Measurements from ENCODE around the gene RPS6KA5.
"Not testable (repeated sequence)": the region's sequence is repeated elsewhere in the genome, so short reads cannot be mapped to it uniquely, and the experiment has no call there.

RPS6KA5 gene

DNA sequence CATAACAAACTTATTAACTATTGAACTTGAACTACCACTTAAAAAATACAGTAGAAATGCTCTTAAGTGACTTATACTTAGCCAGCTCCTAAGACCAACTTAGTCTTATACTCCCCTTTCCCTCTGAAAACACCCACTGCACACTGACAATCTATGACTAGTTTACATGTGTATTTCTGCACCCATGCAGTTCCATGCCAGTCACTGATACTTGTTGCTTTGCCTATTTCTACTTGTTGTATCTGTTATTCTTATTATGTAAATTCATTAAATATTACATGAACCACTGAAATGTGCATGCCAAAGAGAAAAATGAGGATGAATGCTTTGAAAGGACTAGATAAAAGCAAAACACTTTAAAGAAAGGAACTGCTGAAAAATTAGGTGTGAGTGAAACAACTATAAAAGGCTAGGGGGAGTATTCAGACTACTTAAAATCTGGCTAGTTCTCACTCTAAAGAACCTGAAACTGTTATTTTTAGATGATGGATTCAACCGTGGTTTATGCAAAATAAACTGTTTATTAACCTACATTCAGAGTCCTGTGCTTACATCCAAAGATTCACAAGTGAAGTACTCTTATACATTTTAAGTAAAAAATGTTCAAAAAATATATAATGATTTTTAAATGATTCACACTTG lies 74.7 kb downstream of the RPS6KA5 start:
- DNase-seq: no peak

- no peak for DNase-seq
Observed at GRCh38 chr14:90983560-90983959, 76.9 kb downstream of the RPS6KA5 start.

DNA sequence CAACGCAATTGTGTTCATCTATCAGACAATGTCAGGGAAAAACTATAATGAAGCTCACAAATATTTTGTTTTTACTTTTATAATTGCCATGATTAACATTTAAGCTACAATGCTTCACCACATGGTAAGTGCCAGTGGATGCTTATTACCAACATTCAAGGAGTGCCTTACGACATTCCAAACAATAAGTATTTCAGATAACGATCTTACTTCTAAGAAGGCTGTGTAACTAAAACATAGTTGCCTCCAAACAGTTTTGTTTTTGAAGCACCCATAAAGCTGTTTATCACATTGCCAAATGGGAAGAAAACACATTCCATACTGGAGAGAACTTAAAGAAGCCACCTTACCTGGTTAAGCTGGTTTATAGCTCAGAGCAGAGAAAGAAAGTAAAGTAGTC lies 78.8 kb downstream of the RPS6KA5 start:
- no peak for DNase-seq

- not testable (repeated sequence) for DNase-seq
Observed at GRCh38 chr14:90980636-90981035, 79.8 kb downstream of the RPS6KA5 start.

DNA sequence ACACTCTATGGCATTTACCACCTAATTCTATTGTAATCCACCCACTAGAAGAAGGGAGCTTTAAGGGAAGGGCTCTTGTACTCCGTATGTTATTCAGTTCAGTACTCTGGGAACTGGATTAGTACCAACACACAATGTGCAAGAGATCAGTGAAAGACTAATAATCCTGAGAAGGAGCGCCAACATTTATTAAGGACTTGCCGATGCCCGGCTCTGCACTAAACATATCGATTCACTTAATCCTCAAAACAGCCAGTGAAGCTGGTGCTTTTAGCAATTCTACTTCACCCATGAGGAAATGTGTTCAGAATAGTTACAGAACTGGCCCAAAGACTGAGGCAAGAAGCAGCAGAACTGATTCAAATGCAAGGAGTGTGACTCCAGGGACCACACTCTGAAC lies 80.9 kb downstream of the RPS6KA5 start:
- no peak for DNase-seq

DNA sequence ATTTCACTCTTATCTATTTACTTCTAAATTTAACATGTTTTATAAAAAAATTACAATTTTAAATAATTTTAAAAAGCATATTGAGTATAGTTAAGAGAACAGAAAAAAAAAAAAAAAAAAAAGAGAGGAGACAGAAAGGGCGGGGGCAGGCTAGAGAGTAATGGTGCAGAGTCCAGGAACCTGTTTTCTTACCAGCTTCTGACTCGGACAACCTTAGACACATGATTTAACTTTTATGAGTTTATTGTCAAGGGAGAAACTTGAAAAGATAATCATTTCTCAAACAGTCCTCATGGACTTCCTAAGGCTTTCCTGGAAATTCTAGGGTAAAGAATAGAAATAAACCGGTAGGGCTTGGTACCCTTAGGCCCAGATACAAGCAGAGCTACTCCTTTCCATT lies 84.3 kb downstream of the RPS6KA5 start:
- no peak for DNase-seq

DNA sequence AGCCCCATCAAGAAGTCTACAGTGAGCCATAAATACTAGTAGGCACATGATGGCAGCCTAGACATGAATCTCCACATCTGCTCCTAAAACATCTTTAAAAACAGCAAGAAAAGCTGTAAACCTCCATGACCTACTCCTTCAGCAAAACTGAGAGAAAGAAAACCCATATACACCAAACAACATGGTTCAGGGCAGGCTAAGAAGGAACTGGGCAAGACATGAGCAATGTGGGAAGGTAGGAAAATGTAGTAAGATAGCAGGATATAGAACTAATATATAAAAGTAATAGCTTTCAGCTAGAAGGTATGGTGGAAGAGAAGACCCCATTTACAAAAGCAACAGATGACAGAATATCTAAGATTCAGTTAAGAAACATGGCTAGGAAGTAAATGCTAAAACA lies 88.8 kb downstream of the RPS6KA5 start:
- DNase-seq: no peak

DNA sequence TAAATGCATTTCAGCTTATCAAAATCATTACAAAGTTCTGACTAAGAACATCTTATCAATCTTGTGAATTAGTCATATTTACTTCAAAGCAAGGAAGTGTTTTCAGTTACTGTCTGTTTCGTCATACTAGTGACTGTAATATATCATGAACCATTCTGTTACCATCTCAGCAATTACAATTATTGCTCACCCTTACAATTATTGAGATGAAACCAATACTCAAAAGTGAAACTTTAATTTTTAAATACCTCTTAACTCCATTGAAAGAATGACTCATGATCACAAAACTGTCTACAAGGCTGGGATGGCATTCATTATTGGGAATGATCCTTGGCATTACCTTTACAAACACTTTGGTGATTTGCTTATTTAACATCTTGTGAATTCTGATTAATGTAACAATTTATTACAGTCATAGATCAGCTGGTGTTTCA lies 90.3 kb downstream of the RPS6KA5 start:
- peak; percentile 12 for DNase-seq

DNA sequence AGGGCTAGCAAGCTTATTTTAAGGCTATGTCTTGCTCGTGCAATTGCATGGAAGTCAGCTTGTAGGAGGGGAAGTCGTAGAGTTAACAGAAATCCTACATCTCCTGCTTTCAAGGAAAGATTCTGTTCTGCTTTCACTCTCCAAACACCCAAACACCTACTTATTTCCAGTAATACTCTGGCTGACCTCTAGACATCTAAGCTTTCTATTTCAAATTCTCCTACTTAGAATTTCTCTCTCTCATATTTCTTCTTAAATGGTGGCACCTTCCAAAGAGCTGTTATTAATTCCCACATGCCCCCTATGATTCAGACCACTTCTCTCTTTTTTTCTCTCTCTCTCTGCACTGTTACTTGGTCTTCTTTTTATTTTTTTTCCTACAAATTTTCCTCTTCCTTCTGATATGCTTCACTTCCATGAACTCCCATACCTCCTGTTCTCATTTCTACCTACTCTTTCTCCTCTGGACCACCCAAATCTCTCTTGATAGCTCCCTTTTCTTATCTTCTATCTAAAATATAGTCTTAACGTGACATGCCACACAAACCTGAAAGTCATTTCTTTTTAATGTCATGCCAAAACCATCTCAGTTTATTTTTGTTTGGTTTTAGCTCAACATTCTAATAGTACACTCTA lies 90.8 kb downstream of the RPS6KA5 start:
- DNase-seq: no peak

- peak; percentile 1 for DNase-seq
Observed at GRCh38 chr14:90968025-90968424, 92.4 kb downstream of the RPS6KA5 start.

DNA sequence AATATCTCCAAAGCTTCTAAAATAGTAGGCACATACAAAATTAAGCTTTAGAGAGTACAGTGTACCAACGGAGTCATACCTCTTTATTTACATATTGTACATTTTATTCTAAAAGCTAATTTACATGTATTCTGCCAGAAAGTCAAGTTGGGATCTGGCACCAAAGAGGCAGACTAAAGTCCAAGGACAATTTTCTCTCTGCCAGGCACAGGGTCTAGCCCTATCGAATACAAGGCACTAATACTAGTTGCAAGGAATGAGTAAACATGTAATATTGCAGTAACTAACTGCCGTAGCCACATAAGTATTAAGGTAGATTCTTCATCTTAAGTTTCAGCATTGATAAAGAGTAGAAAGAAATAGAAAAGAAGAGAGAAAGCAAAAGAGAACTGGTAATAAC lies 93.9 kb downstream of the RPS6KA5 start:
- no peak for DNase-seq

DNA sequence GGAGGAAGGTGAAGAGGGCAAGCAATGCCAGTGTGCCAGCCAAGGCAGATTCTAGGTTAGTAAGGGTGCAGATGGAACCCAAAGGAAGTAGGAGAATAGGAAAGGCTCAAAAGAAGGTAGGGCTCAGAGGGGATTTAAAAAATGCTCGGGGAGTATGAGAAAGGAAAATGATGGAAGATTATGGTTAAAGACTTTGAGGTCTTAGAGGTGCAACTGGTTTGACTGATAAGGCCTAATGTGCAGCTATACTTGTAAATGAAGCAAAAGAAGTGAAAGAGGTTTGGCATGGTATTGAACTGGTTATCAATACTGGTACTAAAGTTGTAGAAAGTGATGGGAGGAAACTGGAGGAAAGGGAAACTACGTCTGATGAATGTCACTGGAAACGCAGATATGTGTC lies 94.7 kb downstream of the RPS6KA5 start:
- no peak for DNase-seq

GRCh38 chr14:90963343-90963742 lies 97.1 kb downstream of the RPS6KA5 start:
- no peak for DNase-seq

DNA sequence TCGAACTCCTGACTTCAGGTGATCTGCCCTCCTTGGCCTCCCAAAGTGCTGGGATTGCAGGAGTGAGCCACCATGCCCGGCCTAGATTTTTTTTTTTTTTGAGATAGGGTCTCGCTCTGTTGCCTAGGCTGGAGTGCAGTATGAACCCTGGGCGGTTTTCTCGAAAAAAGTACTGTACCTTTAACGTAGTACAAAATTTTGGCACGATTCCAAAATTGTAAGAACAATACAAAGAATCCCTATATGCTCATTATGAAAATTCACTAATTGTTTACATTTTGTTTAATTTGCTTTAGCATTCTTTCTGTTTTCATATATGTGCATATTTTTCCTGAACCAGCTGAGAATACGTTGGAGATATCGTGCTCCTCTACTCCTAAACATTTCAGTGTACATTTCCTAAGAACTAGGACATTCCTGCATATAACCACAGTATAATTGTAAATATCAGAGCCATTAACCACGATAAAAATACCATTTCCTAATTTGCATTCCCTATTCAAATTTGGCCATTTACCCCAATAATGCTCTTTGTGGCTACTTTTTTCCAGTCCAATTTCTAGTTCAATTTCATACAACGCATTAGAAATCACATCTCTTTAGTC lies 97.8 kb downstream of the RPS6KA5 start:
- no peak for DNase-seq

DNA sequence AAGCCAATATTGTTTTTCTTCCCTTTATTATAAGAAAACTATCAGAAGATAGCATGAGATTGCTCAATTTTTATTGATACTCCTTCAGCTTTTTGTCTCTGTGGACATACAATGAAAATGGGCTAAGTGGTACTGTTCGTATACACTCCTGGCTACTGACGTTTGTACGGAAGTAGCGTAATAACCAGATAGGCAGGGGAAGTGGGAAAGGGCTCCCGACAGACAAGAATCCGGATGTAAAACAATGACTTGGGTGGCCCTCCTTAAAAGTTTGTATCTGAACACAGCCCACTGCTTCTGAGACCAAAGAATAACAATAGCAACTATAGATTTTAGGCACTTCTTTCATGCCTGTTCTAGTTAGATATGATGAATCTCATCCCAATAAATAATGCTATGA lies 99.6 kb downstream of the RPS6KA5 start:
- DNase-seq: no peak

GRCh38 chr14:90959344-90959743 lies 101.1 kb downstream of the RPS6KA5 start:
- DNase-seq: no peak

DNA sequence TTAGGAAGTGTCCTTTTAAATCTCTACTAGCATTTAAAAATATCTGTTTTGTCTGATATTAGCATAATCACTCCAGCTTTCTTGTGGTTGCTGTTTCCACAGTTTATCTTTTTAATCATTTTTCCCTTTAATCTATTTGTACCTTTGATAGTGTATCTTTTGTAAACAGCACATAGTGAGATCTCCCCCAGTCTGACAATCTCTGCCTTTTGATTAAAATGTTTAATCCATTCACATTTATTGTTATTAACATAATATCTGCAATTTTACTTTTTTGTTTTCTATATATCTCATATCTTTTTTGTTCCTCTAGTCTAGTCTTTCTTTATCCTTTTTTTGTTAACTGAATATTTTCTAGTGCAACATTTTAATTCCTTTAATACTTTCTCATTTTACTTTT lies 104.2 kb downstream of the RPS6KA5 start:
- DNase-seq: no peak

DNA sequence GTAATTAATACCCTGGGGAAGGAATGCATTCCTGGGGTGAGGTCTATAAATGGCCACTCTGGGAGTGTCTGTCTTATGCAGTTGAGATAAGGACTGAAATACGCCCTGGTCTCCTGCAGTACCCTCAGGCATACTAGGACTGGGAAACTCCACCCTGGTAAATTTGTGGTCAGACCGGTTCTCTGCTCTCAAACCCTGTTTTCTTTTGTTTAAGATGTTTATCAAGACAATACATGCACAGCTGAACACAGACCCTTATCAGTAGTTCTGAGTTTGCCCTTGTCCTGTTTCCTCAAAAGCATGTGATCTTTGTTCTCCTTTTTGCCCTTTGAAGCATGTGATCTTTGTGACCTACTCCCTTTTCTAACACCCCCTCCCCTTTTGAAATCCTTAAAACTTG lies 106.8 kb downstream of the RPS6KA5 start:
- DNase-seq: not testable (repeated sequence)

DNA sequence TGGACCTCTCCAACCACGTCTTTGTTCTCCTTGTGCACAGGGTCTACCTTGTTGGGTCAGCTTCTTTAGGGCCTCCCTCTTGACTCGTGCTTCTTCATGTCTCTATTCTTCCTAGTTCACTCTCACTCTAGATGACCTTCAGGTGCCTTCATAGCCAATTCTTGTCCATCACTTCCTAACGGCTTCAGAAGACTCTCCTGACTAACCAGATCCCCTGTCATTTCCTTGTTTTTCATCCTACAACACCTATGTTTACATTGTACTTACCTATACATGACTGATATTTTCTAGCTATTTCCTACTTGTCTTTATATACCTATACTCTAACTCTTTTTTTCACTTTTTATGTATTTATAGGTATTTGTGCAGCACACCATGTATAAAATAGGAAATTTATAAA lies 117.1 kb downstream of the RPS6KA5 start:
- no peak for DNase-seq

GRCh38 chr14:90942511-90942910 lies 117.9 kb downstream of the RPS6KA5 start:
- no peak for DNase-seq

DNA sequence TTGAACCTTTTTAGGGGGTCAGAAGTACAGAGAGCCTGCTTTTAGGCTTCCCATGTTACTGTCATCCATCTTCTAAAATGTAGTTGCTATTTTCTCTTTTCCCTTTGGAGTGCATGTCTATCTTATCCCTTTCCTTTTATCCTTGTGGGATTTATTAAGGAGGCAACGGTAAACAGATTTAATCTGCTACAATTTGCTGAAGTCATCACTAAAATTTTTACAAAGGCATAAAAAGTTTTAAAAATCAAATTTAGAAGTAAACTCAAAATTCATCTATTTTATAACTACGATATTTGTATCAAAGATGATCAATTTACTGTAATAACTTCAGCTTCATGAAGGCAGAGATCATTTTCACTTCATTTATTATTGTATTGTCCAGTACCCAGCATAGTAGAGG lies 118.7 kb downstream of the RPS6KA5 start:
- DNase-seq: no peak

- DNase-seq: no peak
Observed at GRCh38 chr14:90940318-90940962, 120.0 kb downstream of the RPS6KA5 start.

- not testable (repeated sequence) for DNase-seq
Observed at GRCh38 chr14:90939252-90939795, 121.1 kb downstream of the RPS6KA5 start.

Measured in fibroblast of skin of abdomen (primary cell).